NK-92 (cell line): Measurements from ENCODE around the gene FAM13A.
"Not testable (repeated sequence)": the region's sequence is repeated elsewhere in the genome, so short reads cannot be mapped to it uniquely, and the experiment has no call there.

Experiments used
- DNase-seq: peaks from one replicate; lab custom pipeline; 2025; ENCODE audit not compliant: unreplicated experiment; lab: John Stamatoyannopoulos, UW

The FAM13A gene

GRCh38 chr4:88964450-88964849 is 92.5 kb downstream of the FAM13A start:
- DNase-seq: no peak

GRCh38 chr4:88963817-88964216 is 93.2 kb downstream of the FAM13A start:
- no peak for DNase-seq

- no peak for DNase-seq
Observed at GRCh38 chr4:88962396-88962795, 94.6 kb downstream of the FAM13A start.

- DNase-seq: no peak
Observed at GRCh38 chr4:88960576-88960975, 96.4 kb downstream of the FAM13A start.

GRCh38 chr4:88958080-88958479 is 98.9 kb downstream of the FAM13A start:
- no peak for DNase-seq

GRCh38 chr4:88957570-88957969 is 99.4 kb downstream of the FAM13A start:
- DNase-seq: no peak

- DNase-seq: no peak
Observed at GRCh38 chr4:88955580-88956380, 101.2 kb downstream of the FAM13A start.

GRCh38 chr4:88953400-88953799 is 103.6 kb downstream of the FAM13A start:
- DNase-seq: no peak

GRCh38 chr4:88952081-88952480 is 104.9 kb downstream of the FAM13A start:
- no peak for DNase-seq

GRCh38 chr4:88949605-88950004 is 107.4 kb downstream of the FAM13A start:
- no peak for DNase-seq

- no peak for DNase-seq
Observed at GRCh38 chr4:88940506-88940905, 116.5 kb downstream of the FAM13A start.

GRCh38 chr4:88939697-88940096 is 117.3 kb downstream of the FAM13A start:
- no peak for DNase-seq

- no peak for DNase-seq
Observed at GRCh38 chr4:88938138-88938537, 118.8 kb downstream of the FAM13A start.

- no peak for DNase-seq
Observed at GRCh38 chr4:88937081-88937480, 119.9 kb downstream of the FAM13A start.

- DNase-seq: no peak
Observed at GRCh38 chr4:88933414-88934160, 123.4 kb downstream of the FAM13A start.

- no peak for DNase-seq
Observed at GRCh38 chr4:88928852-88929251, 128.1 kb downstream of the FAM13A start.

- no peak for DNase-seq
Observed at GRCh38 chr4:88927420-88927819, 129.6 kb downstream of the FAM13A start.

GRCh38 chr4:88919056-88919455 is 137.9 kb downstream of the FAM13A start:
- DNase-seq: no peak

- DNase-seq: not testable (repeated sequence)
Observed at GRCh38 chr4:88913181-88913580, 143.8 kb downstream of the FAM13A start.

- no peak for DNase-seq
Observed at GRCh38 chr4:88911246-88912212, 145.5 kb downstream of the FAM13A start.

GRCh38 chr4:88910101-88910500 is 146.9 kb downstream of the FAM13A start:
- DNase-seq: no peak
